ENCODE results near the gene SCPEP1. TPM values are rescaled to one million over a fixed set of nuclear protein-coding genes. Genes with fewer than 3 reads are reported as not detected.

Gene SCPEP1
- total and polyA plus RNA-seq, 2 experiments from 2014 or later, result 36.0 to 42.0 TPM

DNA sequence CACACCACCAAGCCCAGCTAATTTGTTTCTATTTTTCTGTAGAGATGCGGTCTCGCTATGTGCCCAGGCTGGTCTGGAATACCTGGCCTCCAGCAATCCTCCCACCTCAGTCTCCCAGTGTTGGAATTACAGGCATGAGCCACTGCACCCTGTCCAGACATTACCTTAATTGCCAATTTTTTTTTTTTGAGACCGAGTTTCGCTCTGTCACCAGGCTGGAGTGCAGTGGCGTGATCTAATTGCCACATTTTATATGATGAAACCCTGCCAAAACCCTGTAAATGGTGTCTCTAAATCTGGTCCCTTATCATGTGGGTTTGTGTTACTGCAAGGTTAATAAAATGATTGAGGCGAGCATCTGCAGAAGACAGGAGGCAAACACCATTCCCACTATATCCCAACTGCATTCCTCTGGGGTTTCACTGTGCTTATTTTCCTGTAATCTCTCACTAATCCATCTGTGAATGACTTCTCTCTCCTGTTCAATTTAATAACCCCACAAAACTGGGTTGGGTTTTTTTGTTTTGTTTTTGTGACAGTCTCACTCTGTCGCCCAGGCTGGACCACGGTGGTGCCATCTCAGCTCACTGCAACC is 44.7 kb upstream of the SCPEP1 start:
- Histone ChIP-seq H3K4me2 (ENCODE audit: unreplicated experiment) (no peak overlapping the region), H3K9ac (no peak overlapping the region), H2AFZ (no peak overlapping the region), H3K36me3 (ENCODE audit: low read depth) (0 out of 2 replicates have a peak, but pooled peaks cover 5% of the 10 kb centered on the region), H4K20me1 (ENCODE audit: insufficient read depth) (no peaks in the 10 kb centered on the region), H3K9me2 (ENCODE audit: insufficient read depth) (no peaks in the 10 kb centered on the region), H3K4me1 (ENCODE audit: insufficient read depth) (peaks cover 6% of the 10 kb centered on the region), H3K27me3 (replicated peaks; ENCODE audit: insufficient read depth) (no peaks in the 10 kb centered on the region), H3K9me3 (ENCODE audit: low read depth) (no peaks in the 10 kb centered on the region), H3F3A (ENCODE audit: insufficient read depth) (no peaks in the 10 kb centered on the region), H3K27ac (no peak overlapping the region), H3K79me2 (ENCODE audit: insufficient read depth) (no peaks in the 10 kb centered on the region), H3K4me3 (no peak overlapping the region)
- WGBS, 2 experiments (ENCODE audit: low coverage in 1 of 2, low lambda C conversion rate in 2 of 2, missing lambda C conversion rate in 2 of 2), result 93 to 95% methylated on average over 8 of the region's 8 CpGs
- DNase-seq, result no peak
- TF ChIP-seq EZH2 (IDR thresholded peaks at IDR 0.05; ENCODE audit: insufficient read depth, poor library complexity, severe bottlenecking), result no peak
- TF ChIP-seq EZH2phosphoT487 (IDR thresholded peaks at IDR 0.05; ENCODE audit: insufficient read depth, low read depth), result no peak
- in situ Hi-C loops (cut with MboI), result no loop called here

DNA sequence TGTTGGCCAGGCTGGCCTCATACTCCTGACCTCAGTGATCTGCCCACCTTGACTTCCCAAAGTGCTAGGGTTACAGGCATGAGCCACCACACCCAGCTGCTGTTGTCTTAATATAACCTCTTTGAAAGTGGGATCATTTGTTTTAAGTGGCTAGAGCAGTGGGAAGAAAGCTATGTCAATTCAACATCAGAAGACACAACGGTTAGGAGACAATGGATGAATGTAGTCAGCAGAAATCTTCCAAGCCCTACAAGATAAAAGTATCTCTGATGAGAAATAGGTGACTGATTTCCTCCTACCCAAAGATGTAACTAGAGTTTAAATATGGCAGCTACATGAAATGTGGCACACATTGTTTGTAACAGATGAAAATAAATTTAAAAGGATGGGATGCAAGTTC is 44.1 kb upstream of the SCPEP1 start:
- in situ Hi-C loops (cut with MboI), result no loop called here
- H3K79me2 ChIP-seq (ENCODE audit: insufficient read depth), result no peaks in the 10 kb centered on the region
- 100% methylated on average over 1 of the region's 1 CpG for WGBS, 2 experiments (ENCODE audit: low coverage in 1 of 2, low lambda C conversion rate in 2 of 2, missing lambda C conversion rate in 2 of 2)

DNA sequence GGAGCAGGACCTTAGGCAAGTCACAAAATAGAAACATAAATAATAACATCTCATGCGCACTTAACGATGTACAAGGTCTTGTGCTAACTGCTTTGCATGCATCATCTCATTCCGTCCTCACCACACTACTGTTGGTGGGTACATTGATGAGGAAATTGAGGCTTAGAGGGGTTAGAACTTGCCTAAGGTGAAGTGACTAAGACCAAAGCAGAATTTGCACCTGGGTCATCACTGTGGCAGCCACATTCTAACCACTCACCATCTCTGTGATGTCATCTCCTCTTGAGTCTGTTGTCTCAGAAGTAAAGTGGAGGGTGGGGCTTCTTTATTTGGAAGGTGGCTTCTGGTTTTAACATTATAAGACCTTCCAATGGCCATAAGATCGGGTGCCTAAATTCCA is 43.7 kb upstream of the SCPEP1 start:
- Histone ChIP-seq H3K27ac (no peak overlapping the region), H3K9ac (no peak overlapping the region), H3K4me2 (ENCODE audit: unreplicated experiment) (no peak overlapping the region), H3K9me2 (ENCODE audit: insufficient read depth) (no peaks in the 10 kb centered on the region), H3K9me3 (ENCODE audit: low read depth) (no peaks in the 10 kb centered on the region), H2AFZ (no peak overlapping the region), H3K79me2 (ENCODE audit: insufficient read depth) (no peaks in the 10 kb centered on the region), H3F3A (ENCODE audit: insufficient read depth) (no peaks in the 10 kb centered on the region), H4K20me1 (ENCODE audit: insufficient read depth) (no peaks in the 10 kb centered on the region), H3K36me3 (ENCODE audit: low read depth) (peaks cover 15% of the 10 kb centered on the region; the same call in 1 of the 2 replicates), H3K4me1 (ENCODE audit: insufficient read depth) (peaks cover 6% of the 10 kb centered on the region), H3K27me3 (replicated peaks; ENCODE audit: insufficient read depth) (no peaks in the 10 kb centered on the region), H3K4me3 (no peak overlapping the region)
- no peak for DNase-seq
- in situ Hi-C loops (cut with MboI), result no loop called here
- TF ChIP-seq EZH2phosphoT487 (IDR thresholded peaks at IDR 0.05; ENCODE audit: insufficient read depth, low read depth) (no peak), EZH2 (IDR thresholded peaks at IDR 0.05; ENCODE audit: insufficient read depth, poor library complexity, severe bottlenecking) (no peak)
- WGBS, 2 experiments (ENCODE audit: low coverage in 1 of 2, low lambda C conversion rate in 2 of 2, missing lambda C conversion rate in 2 of 2), result 96 to 98% methylated on average over 4 of the region's 4 CpGs

More for the DNA sequence above, 44.1 kb upstream of the SCPEP1 start:
- Histone ChIP-seq H4K20me1 (ENCODE audit: insufficient read depth) (no peaks in the 10 kb centered on the region), H3K9ac (no peak overlapping the region), H3K4me3 (no peak overlapping the region), H3K36me3 (ENCODE audit: low read depth) (peaks cover 11% of the 10 kb centered on the region; the same call in 1 of the 2 replicates), H3K4me1 (ENCODE audit: insufficient read depth) (peaks cover 6% of the 10 kb centered on the region), H3K27me3 (replicated peaks; ENCODE audit: insufficient read depth) (no peaks in the 10 kb centered on the region), H3K9me3 (ENCODE audit: low read depth) (no peaks in the 10 kb centered on the region), H3K9me2 (ENCODE audit: insufficient read depth) (no peaks in the 10 kb centered on the region), H2AFZ (no peak overlapping the region), H3F3A (ENCODE audit: insufficient read depth) (no peaks in the 10 kb centered on the region), H3K27ac (no peak overlapping the region), H3K4me2 (ENCODE audit: unreplicated experiment) (no peak overlapping the region)
- no peak for DNase-seq
- no peak for TF ChIP-seq EZH2phosphoT487 (IDR thresholded peaks at IDR 0.05; ENCODE audit: insufficient read depth, low read depth)

DNA sequence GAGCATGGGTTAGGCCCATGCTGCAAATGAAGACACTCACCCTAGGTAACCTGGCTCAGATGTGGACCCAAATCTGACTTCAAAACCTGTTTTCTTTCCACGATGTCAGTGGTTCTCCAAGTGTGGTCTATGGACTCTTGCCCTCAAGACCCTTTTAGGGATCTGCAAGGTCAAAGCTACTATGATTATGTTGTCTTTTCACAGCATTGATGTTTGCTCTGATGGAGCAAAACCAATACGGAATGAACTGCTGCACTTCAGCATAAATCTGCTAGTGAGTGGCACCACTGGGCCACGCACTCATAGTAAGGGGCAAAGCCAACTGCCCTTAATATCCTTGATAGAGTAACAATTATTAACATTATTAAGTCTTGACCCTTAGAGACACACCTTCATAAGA is 42.5 kb upstream of the SCPEP1 start:
- Histone ChIP-seq H3K4me3 (no peak overlapping the region), H3K9me2 (ENCODE audit: insufficient read depth) (no peaks in the 10 kb centered on the region), H3K4me1 (ENCODE audit: insufficient read depth) (peaks cover 6% of the 10 kb centered on the region), H3K79me2 (ENCODE audit: insufficient read depth) (no peaks in the 10 kb centered on the region), H2AFZ (no peak overlapping the region), H3F3A (ENCODE audit: insufficient read depth) (no peaks in the 10 kb centered on the region), H3K9me3 (ENCODE audit: low read depth) (no peaks in the 10 kb centered on the region), H4K20me1 (ENCODE audit: insufficient read depth) (no peaks in the 10 kb centered on the region), H3K9ac (no peak overlapping the region), H3K4me2 (ENCODE audit: unreplicated experiment) (no peak overlapping the region), H3K27ac (no peak overlapping the region), H3K27me3 (replicated peaks; ENCODE audit: insufficient read depth) (no peaks in the 10 kb centered on the region), H3K36me3 (ENCODE audit: low read depth) (peaks cover 16% of the 10 kb centered on the region; the same call in 1 of the 2 replicates)
- WGBS, 2 experiments (ENCODE audit: low coverage in 1 of 2, low lambda C conversion rate in 2 of 2, missing lambda C conversion rate in 2 of 2), result 97 to 98% methylated on average over 3 of the region's 3 CpGs
- TF ChIP-seq EZH2phosphoT487 (IDR thresholded peaks at IDR 0.05; ENCODE audit: insufficient read depth, low read depth) (no peak), EZH2 (IDR thresholded peaks at IDR 0.05; ENCODE audit: insufficient read depth, poor library complexity, severe bottlenecking) (no peak)
- in situ Hi-C loops (cut with MboI), result no loop called here
- DNase-seq, result no peak

All from GM23248 (cell line).